ENCODE results near the gene PXDN.

Gene PXDN

DNA sequence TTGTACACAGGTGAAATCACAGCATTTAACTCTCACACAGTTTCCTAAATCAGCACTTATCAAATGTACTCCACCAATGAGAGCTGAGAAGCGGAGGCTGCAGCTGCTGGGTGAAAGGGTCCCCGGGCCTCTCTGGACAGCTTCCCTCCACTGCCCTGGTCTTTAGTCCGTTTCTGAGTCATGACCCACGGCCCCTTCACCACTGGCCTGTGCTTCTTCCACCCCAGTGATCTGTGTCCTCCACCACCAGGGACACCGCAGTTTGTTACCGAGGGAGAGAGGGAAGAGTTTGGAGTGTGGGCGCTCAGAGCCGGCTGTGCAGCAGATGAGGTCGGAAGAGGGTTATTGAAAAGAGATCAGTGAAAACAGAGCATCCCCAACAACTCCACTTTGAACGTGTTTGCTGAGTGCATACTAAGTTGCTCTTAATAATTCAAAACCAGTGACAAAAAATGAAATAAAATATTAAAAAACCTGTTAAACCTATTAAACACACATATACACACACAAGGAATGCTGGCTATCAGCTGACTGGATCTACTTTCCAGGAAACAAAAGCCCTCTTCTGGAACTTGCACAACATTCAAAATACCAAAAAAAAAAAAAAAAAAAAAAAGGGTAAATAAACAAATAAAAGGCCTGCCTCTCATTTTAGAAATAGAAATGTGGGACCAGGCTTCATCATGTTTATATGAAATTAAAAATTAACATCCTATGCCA lies 54.1 kb downstream of the PXDN start:
- no peak for TF ChIP-seq CTCF (IDR thresholded peaks at IDR 0.05; ENCODE audit: insufficient read depth, low read length, poor library complexity, severe bottlenecking)
- Histone ChIP-seq H3K4me3 (replicated peaks; ENCODE audit: low read depth, low read length) (no peak overlapping the region), H3K36me3 (ENCODE audit: control insufficient read depth, insufficient read depth, low read length) (no peaks in the 10 kb centered on the region), H3K27me3 (replicated peaks; ENCODE audit: control insufficient read depth, insufficient read depth, low read length) (no peaks in the 10 kb centered on the region)
- no peak for DNase-seq (ENCODE audit: extremely low read depth, insufficient read length)

DNA sequence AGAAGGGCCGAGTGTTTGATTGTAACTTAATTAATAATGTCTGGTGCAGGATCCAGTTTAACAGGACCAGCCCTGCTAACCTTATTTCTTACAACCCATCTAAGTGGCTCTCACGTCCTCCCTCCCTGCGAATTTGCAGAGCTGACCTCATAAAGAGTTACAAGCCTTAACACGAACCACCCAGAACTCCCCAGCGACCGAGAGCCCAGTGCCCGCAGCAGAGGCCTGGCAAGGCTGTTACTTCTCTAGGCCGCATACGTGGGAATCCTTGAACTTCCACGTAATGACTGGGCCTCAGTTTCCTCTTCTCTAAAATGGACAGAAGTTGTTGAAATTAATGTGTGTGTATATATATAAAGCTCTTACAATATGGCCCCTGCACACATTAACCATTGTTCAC lies 55.5 kb downstream of the PXDN start:
- DNase-seq (ENCODE audit: extremely low read depth, insufficient read length), result no peak

GRCh38 chr2:1688161-1688560 lies 56.2 kb downstream of the PXDN start:
- Histone ChIP-seq H3K27me3 (replicated peaks; ENCODE audit: control insufficient read depth, insufficient read depth, low read length) (no peaks in the 10 kb centered on the region), H3K4me3 (replicated peaks; ENCODE audit: low read depth, low read length) (no peak overlapping the region), H3K36me3 (ENCODE audit: control insufficient read depth, insufficient read depth, low read length) (no peaks in the 10 kb centered on the region)
- DNase-seq (ENCODE audit: extremely low read depth, insufficient read length), result no peak
- no peak for TF ChIP-seq CTCF (IDR thresholded peaks at IDR 0.05; ENCODE audit: insufficient read depth, low read length, poor library complexity, severe bottlenecking)

More for the DNA sequence above, 55.5 kb downstream of the PXDN start:
- H3K36me3 ChIP-seq (ENCODE audit: control insufficient read depth, insufficient read depth, low read length), result no peaks in the 10 kb centered on the region
- no peaks in the 10 kb centered on the region for H3K27me3 ChIP-seq (replicated peaks; ENCODE audit: control insufficient read depth, insufficient read depth, low read length)
- no peak overlapping the region for H3K4me3 ChIP-seq (replicated peaks; ENCODE audit: low read depth, low read length)
- TF ChIP-seq CTCF (IDR thresholded peaks at IDR 0.05; ENCODE audit: insufficient read depth, low read length, poor library complexity, severe bottlenecking), result no peak

DNA sequence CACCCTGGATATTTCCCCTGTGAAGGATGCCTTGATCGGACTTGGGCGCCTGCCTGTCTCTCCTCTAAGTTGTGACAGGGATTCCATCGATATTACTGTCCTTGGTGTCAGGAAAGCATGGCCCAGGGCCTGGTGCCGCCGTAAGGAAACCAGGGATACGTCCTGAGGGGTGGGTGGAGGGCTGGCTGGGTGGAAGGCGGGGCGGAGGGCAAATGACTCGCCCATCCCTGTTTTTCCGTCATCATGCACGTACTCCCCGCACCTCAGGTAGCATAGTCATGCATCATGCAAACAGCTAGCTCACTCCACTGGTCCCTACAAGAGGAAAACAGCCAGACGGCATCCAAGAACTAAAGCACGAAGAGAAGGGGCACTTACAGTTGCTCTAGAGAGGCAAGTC lies 57.1 kb downstream of the PXDN start:
- no peaks in the 10 kb centered on the region for H3K27me3 ChIP-seq (replicated peaks; ENCODE audit: control insufficient read depth, insufficient read depth, low read length)
- no peak overlapping the region for H3K4me3 ChIP-seq (replicated peaks; ENCODE audit: low read depth, low read length)
- H3K36me3 ChIP-seq (ENCODE audit: control insufficient read depth, insufficient read depth, low read length), result no peaks in the 10 kb centered on the region
- DNase-seq (ENCODE audit: extremely low read depth, insufficient read length), result no peak
- TF ChIP-seq CTCF (IDR thresholded peaks at IDR 0.05; ENCODE audit: insufficient read depth, low read length, poor library complexity, severe bottlenecking), result no peak

GRCh38 chr2:1686784-1687105 lies 57.6 kb downstream of the PXDN start:
- Histone ChIP-seq H3K4me3 (replicated peaks; ENCODE audit: low read depth, low read length) (no peak overlapping the region), H3K27me3 (replicated peaks; ENCODE audit: control insufficient read depth, insufficient read depth, low read length) (no peaks in the 10 kb centered on the region), H3K36me3 (ENCODE audit: control insufficient read depth, insufficient read depth, low read length) (no peaks in the 10 kb centered on the region)
- TF ChIP-seq CTCF (IDR thresholded peaks at IDR 0.05; ENCODE audit: insufficient read depth, low read length, poor library complexity, severe bottlenecking), result no peak
- no peak for DNase-seq (ENCODE audit: extremely low read depth, insufficient read length)

All from GM06990 (cell line).